Fibroblast of the aortic adventitia (primary cell): ENCODE results near the gene ZBED1. TPM values are rescaled to one million over a fixed set of nuclear protein-coding genes. Genes with fewer than 3 reads are reported as not detected.

Experiments used
- DNase-seq: peaks from one replicate; pipeline ENCODE4 v3.0.0-alpha.2; 2010; ENCODE audit warnings: low read depth
- H3K4me3 ChIP-seq: 2 replicates; pipeline ENCODE4 v1.5.1; 2011; ENCODE audit warnings: low read depth, mild to moderate bottlenecking, control low read depth, low read length, moderate library complexity
- CTCF ChIP-seq: IDR thresholded peaks from 2 replicates; pipeline ENCODE4 v1.5.1; 2011; ENCODE audit warnings: mild to moderate bottlenecking, low read length, control low read depth, inconsistent platforms; ENCODE audit not compliant: insufficient read depth
- total RNA-seq: library from RNA; depleted of rRNA; stranded (reverse); fragments of >200 nt; gene quantifications from 2 replicates; pipeline ENCODE4 v1.2.3, GENCODE V29; 2012; ENCODE audit warnings: low replicate concordance

The ZBED1 gene
- total RNA-seq, result 19.0 and 25.3 TPM in 2 replicates

DNA sequence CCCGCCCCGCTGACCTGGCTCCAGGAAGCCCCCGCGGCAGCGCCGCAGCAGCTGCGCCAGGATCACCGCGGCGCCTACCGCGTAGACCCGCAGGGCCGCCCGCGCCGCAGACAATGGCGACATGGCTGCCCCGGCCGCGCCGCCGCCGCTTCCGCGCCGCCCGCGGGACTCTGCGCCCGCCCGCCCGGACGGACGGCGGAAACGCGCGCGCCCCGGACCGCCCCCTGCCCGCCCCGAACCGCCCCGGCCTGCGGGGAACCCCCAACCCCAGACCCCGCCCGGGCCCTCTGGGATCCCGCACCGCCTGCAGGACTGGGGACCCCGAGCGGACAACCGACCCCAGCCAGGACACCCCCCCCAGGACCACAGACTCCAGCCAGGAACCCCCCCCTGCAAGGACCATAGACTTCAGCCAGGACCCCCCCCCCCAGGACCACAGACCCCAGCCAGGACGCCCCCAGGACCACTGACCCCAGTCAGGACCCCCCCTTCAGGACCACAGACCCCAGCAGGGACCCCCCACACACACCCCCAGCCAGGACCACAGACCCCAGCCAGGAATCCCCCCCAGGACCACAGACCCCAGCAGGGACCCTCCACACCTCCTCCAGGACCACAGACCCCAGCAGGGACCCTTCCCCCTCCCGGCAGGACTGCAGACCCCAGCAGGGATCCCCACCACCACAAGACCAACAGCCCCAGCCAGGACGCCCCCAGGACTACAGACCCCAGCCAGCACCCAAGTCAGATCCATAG lies at the start of gene ZBED1, which contains the start of gene DHRSX:
TSS of gene ZBED1 (minus strand) at position 174 of the 756 bp plus-strand sequence. CDS start 10,257 bp downstream, outside the sequence.
TSS of gene DHRSX (minus strand) at position 174 of the 756 bp plus-strand sequence. CDS start at position 123, 51 bp downstream.
- TF ChIP-seq CTCF, result no peak
- DNase-seq, result no peak
- H3K4me3 ChIP-seq, result peak within 1 kb of the TSS; percentile 79

- DNase-seq, result no peak
- no peak for TF ChIP-seq CTCF
These were observed 49.1 kb upstream of the ZBED1 start for GRCh38 chrX:2549876-2550275.

DNA sequence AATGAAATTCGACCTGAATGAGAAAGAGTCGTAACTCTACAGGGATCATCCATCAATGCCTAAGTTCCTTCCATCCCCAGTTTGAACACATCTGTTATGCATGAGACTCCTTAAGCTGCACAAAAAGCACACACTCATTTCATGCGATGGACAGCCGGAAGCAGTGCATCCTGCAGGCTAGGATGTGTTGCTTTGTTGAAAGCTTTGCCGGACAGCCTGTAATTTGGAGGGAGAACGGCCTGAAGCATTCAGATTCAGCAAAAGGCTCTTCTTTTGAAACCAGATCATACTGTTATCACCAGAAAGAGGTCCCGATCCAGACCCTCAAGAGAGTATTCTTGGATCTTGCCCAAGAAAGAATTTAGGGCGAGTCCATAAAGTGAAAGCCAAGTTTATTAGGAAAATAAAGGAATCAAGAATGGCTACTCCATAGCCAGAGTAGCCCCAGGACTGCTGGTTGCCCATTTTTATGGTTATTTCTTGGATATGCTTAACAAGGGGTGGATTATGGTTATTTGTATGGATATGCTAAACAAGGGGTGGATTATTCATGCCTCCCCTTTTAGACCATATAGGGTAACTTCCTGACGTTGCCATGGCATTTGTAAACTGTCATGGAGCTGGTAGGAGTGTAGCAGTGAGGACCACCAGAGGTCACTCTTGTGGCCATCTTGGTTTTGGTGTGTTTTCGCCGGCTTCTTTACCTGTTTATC lies 48.1 kb upstream of the ZBED1 start:
- DNase-seq, result no peak
- H3K4me3 ChIP-seq, result no peak overlapping the region
- TF ChIP-seq CTCF, result no peak

More at GRCh38 chrX:2549876-2550275, 49.1 kb upstream of the ZBED1 start:
- no peak overlapping the region for H3K4me3 ChIP-seq

DNA sequence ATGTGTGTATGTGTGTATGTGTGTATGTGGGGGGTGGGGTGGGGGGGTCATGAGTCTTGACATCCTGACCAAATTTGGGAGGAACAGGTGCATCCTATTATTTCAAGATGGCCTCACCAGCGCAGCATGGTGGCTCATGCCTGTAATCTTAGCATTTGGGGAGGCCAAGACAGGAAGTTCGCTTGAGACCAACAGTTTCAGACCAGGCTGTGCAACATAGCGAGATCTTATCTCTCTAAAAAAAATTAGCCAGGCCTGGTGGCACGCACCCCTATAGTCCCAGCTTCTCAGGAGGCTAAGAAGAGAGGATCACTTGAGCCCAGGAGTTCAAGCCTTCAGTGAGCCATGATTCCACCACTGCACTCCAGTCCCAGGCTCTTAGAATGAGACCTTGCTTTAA lies 47.0 kb upstream of the ZBED1 start:
- TF ChIP-seq CTCF, result no peak
- H3K4me3 ChIP-seq, result no peak overlapping the region
- DNase-seq, result no peak

GRCh38 chrX:2546496-2546895 lies 45.7 kb upstream of the ZBED1 start:
- DNase-seq, result no peak
- no peak overlapping the region for H3K4me3 ChIP-seq
- TF ChIP-seq CTCF, result no peak

GRCh38 chrX:2545144-2545543 lies 44.4 kb upstream of the ZBED1 start:
- no peak overlapping the region for H3K4me3 ChIP-seq
- no peak for DNase-seq
- no peak for TF ChIP-seq CTCF
